Stomach (tissue), 4 donors: ENCODE data around the gene USP43.

Experiments
- CTCF ChIP-seq, 7 experiments: fragments of 450-650 bp in 4 of 7; fragments of 200-600 bp in 3 of 7; sonication (generic) in 3 of 7; IDR thresholded peaks; one replicate each; pipeline ENCODE4 v1.5.1; 2016 to 2019; ENCODE audit warnings: antibody characterized with exemption in 7 of 7, control low read depth in 2 of 7, mild to moderate bottlenecking in 1 of 7
- POLR2A ChIP-seq, 4 donors: fragments of 450-650 bp; IDR thresholded peaks; one replicate each; pipeline ENCODE4 v1.6.1; 2016; ENCODE audit warnings: antibody characterized with exemption in 4 of 4, control low read depth in 2 of 4, mild to moderate bottlenecking in 1 of 4, moderate library complexity in 1 of 4

DNA sequence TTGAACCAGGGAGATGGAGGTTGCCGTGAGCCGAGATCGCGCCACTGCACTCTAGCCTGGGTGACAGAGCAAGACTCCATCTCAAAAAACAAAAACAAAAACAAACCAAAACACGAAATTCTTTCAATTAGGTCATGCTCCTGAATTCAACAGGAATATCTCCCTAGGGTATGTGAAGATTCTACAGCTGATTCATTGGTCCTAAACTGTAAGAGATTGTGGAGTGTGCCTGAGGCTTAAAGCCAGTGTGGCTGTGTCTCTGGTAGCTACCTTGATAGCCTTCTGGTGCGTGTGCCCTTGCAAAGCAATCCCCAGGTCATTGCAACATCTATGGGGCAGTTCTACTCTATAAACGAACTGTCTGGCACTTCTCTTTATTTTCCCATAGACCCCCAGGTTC lies 48.4 kb downstream of the USP43 start:
- TF ChIP-seq CTCF (IDR thresholded peaks at IDR 0.05) = no peak
- TF ChIP-seq POLR2A (IDR thresholded peaks at IDR 0.05) = no peak
